ENCODE data around the gene AK1.
"Not testable (repeated sequence)": the region's sequence is repeated elsewhere in the genome, so short reads cannot be mapped to it uniquely, and the experiment has no call there.

The AK1 gene

GRCh38 chr9:127838375-127839078 lies 38.9 kb downstream of the AK1 start:
- peak; percentile 36 for DNase-seq (ENCODE audit: extremely low read depth, low read depth)
- TF ChIP-seq CTCF (IDR thresholded peaks at IDR 0.05; ENCODE audit: low read depth, low read length, missing control alignments): no peak
- H3K4me3 ChIP-seq (replicated peaks; ENCODE audit: low read depth, low read length): no peak overlapping the region

- no peak overlapping the region for H3K4me3 ChIP-seq (replicated peaks; ENCODE audit: low read depth, low read length)
- no peak for DNase-seq (ENCODE audit: extremely low read depth, low read depth)
- no peak for TF ChIP-seq CTCF (IDR thresholded peaks at IDR 0.05; ENCODE audit: low read depth, low read length, missing control alignments)
Observed at GRCh38 chr9:127837346-127837745, 40.1 kb downstream of the AK1 start.

GRCh38 chr9:127836561-127836960 lies 40.9 kb downstream of the AK1 start:
- H3K4me3 ChIP-seq (replicated peaks; ENCODE audit: low read depth, low read length); DNase-seq (ENCODE audit: extremely low read depth, low read depth): not testable (repeated sequence)

GRCh38 chr9:127835991-127836516 lies 41.4 kb downstream of the AK1 start:
- TF ChIP-seq CTCF (IDR thresholded peaks at IDR 0.05; ENCODE audit: low read depth, low read length, missing control alignments): no peak
- no peak for DNase-seq (ENCODE audit: extremely low read depth, low read depth)
- no peak overlapping the region for H3K4me3 ChIP-seq (replicated peaks; ENCODE audit: low read depth, low read length)

DNA sequence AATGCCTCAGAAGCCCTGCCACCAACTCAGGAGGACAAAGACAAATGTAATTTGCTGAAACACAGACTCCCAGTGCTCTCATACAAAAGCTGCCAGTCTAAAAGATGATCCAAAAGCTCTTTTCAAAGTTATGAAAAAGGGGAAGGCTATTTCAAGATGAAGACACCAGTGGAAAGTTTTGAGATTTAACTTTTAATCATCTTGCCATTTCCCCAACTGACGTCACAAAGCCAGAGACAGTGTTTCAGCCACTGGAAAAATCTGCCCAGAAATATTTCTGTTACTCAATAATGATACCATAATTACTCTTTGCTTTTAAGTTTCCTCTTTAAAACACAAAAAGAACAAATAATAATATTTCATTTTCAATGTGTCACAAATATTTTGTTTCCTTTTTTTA lies 43.9 kb downstream of the AK1 start:
- H3K4me3 ChIP-seq (replicated peaks; ENCODE audit: low read depth, low read length): no peak overlapping the region
- no peak for TF ChIP-seq CTCF (IDR thresholded peaks at IDR 0.05; ENCODE audit: low read depth, low read length, missing control alignments)
- DNase-seq (ENCODE audit: extremely low read depth, low read depth): no peak

DNA sequence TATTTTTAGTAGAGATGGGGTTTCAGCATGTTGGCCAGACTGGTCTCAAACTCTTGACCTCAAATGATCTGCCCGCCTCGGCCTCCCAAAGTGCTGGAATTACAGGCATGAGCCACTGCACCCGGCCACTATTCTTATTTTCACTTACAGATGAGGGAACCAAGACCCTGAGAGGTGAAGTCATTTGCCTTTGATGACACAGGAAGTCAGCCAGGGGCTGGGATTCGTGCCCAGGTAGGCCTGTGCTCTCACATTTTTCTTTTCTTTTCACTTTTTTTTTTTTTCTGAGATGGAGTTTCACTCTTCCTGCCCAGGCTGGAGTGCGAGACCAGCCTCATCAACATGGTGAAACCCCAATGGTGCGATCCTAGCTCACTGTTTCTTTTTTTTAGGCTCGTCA lies 45.2 kb downstream of the AK1 start:
- no peak for TF ChIP-seq CTCF (IDR thresholded peaks at IDR 0.05; ENCODE audit: low read depth, low read length, missing control alignments)
- DNase-seq (ENCODE audit: extremely low read depth, low read depth): no peak
- no peak overlapping the region for H3K4me3 ChIP-seq (replicated peaks; ENCODE audit: low read depth, low read length)

GRCh38 chr9:127829205-127829906 lies 48.1 kb downstream of the AK1 start:
- TF ChIP-seq CTCF (IDR thresholded peaks at IDR 0.05; ENCODE audit: low read depth, low read length, missing control alignments): no peak
- DNase-seq (ENCODE audit: extremely low read depth, low read depth): no peak
- no peak overlapping the region for H3K4me3 ChIP-seq (replicated peaks; ENCODE audit: low read depth, low read length)

Data from HFF-Myc (cell line).